Stimulated activated CD4-positive, alpha-beta T cell treated with anti-CD3 and anti-CD28 coated beads, Interleukin-1b, Interleukin-23, amount 100 ng/mL, for 24 hours (primary cell): ENCODE measurements around the gene GDF10.

ENCODE experiments used
- DNase-seq, 4 experiments: peaks; one replicate each; pipeline ENCODE4 v3.0.0-alpha.2; 2020; ENCODE audit warnings: low read depth in 4 of 4, low spot score in 1 of 4

The GDF10 gene

DNA sequence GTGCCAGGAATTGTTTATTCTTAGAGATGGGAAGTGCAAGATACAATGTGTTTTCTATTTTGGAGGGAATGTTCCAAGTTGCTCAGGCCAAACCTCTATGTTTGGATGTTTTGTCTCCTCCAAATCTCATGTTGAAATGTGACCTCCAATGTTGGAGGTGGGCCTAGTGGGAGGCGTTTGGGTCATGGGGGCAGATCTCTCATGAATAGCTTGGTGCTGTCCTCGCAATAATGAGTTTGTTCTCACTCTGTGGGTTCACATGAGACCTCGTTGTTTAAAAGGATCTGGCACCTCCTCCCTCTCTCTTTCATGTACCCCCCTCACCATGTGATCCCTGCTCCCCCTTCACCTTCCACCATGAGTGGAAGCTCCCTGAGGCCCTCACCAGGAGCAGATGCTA, 8.3 kb upstream of the GDF10 start:
- DNase-seq, result no peak

GRCh38 chr10:47294057-47294456, 5.9 kb upstream of the GDF10 start:
- DNase-seq, result no peak

DNA sequence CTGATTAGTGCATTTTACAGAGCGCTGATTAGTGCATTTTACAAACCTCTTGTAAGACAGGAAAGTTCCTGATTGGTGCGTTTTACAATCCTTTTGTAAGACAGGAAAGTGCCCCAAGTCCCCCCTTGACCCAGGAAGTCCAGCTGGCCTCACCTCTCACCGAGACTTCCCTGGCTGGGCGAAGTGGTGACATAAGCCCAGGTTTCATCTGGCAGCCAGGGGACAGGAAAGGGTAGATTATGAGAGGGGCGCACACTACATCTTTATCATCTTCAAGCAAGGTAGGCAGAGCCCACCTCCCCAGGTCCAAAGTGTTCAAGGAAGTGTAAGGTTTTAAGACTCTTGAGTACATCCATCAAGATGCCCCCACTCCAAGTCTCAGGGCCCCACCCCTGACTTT, 5.5 kb upstream of the GDF10 start:
- DNase-seq, result no peak

- DNase-seq, result no peak
Measured at GRCh38 chr10:47295411-47295810, 4.6 kb upstream of the GDF10 start.

DNA sequence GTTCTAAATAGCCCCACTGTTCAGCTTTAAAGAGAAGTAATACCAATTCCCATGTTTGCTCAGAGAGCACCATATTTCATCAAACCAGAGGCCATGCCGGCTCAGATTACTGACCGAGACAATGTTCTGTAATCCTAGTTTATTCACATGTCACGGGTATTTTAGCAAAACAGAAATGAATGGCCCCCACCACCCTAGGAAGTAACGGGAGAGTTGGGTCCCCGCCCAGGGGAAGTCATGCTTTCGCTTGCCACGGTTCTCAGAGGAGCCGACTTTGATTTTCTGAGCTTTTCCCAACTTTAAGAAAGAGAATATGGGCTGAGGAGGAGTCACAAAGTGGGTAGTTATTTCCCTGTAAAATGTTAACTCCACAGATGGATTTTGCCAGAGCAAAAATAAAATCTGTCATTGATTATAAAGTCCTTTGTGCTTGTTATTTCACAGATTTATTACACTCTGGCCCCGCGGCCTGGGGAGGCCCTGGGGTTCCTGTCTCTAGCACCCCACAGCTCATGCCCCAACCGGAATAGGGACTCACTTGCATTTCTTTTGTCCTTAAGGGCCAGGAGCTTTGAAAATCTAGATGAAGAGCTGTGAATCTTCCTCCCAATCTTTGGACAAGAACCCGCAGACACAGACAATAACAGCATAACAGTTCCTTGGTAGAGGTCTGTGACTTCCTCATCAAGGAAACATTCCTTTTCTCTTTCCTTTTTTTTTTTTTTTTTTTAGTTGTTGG, 3.7 kb upstream of the GDF10 start:
- DNase-seq, result no peak

GRCh38 chr10:47296941-47297340, 3.1 kb upstream of the GDF10 start:
- DNase-seq, result no peak

DNA sequence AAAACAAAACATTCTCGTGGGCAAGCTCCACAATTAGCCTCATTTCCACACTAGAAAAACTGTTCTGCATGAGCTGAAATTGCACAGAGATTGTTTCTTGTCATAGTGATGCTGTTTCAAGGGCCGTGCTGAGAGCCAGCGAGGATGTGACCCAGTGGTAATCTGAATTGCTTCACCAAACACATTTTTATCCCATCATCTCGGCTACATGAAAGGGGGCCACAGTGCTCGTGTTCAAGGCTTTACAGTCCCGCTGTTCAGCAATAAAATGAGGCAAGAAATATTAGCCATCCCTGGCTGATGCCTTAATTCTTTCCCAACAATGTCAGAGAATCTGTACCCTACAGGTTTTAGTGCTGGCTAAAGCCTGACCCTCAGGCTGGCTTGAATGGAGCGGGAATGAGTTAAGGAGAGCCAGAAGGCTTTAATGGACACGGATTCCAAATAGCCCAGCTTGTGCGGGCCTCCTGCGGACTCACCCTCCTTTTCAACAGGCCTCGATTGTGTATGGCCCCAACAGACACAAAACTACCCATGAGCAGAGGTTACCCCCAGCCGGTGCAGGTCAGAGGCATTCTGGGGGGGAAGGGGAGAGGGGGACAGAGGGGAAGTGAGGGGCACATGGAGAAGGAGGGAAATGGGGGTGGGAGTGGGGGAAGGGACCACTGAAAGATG, 2.0 kb upstream of the GDF10 start:
- no peak for DNase-seq

GRCh38 chr10:47298715-47299114, 1.3 kb upstream of the GDF10 start:
- no peak for DNase-seq

DNA sequence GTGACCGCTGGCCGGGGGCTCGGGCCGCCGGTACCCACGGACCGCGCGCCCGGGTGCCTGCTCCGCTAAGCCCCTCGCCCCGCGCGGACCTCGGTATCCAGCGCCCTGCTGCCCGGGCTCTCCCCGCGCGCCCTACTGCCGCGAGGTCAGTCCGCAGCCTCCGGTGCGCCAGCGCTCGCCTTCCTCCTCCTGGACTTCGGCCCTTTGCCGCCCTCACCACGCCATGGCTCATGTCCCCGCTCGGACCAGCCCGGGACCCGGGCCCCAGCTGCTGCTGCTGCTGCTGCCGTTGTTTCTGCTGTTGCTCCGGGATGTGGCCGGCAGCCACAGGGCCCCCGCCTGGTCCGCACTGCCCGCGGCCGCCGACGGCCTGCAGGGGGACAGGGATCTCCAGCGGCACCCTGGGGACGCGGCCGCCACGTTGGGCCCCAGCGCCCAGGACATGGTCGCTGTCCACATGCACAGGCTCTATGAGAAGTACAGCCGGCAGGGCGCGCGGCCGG, 483 bp downstream of the GDF10 start:
- DNase-seq, result no peak

- no peak for DNase-seq
Measured at GRCh38 chr10:47301833-47302232, 1.8 kb downstream of the GDF10 start.

GRCh38 chr10:47303105-47303504, 3.1 kb downstream of the GDF10 start:
- no peak for DNase-seq

DNA sequence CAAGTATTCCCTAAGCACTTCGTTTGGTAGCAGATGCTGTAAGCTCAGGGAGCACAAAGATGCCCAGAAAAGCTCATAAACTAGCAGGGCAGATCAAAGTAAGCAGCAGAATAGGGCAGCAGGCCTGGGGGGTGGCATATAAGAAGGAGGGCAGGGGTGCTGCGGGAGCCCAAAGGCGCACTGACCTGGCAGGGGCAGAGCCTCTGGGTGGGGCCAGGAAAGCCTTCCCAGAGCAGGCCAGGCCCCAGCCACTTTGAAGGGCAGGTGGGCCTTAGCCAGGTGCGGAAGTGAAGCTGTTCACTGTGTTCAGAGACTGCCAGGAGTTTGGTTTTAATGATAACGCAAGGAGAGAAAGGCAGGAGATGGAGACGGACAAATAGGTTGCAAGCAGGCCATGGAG, 3.9 kb downstream of the GDF10 start:
- no peak for DNase-seq

GRCh38 chr10:47305566-47305965, 5.6 kb downstream of the GDF10 start:
- DNase-seq, result no peak

GRCh38 chr10:47306387-47307210, 6.6 kb downstream of the GDF10 start:
- DNase-seq, result no peak

DNA sequence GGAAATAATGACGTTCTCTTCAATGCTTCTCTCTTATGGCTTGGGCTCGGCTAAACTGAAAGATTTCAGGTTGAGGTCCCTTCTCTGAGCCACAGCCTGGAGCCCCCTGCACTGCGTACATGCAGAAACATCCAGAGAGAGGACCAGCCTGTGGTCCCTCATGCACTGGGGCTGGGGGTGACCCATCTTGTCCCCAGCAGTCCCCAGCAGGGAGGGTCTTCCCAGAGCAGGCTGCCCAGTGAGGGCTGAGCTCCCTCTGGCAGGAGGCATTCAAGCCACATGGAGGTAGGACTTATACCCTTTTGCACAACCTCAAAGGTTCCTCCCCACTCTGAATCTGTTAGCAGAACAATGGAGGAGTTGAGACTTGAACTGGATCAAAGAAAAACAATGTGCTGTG, 7.4 kb downstream of the GDF10 start:
- no peak for DNase-seq

DNA sequence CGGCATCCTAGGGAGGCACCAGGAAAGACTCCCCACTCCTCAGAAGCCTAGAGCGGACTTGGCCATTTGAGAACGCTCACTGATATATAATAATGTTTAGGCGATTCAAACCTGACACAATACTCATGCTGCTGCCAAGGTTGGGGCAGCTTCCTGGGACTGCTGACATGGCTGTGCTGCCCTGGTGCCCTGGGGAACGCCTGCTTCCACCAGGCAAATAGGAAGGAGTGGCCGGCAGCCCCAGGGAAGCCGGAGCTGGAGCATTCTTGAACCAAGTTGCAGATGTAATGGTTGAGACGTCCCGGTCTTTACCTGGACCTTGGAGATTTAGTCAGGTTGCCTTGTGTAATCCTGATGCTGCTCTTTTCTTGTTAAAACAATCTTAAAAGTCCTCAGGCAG, 8.8 kb downstream of the GDF10 start:
- no peak for DNase-seq

DNA sequence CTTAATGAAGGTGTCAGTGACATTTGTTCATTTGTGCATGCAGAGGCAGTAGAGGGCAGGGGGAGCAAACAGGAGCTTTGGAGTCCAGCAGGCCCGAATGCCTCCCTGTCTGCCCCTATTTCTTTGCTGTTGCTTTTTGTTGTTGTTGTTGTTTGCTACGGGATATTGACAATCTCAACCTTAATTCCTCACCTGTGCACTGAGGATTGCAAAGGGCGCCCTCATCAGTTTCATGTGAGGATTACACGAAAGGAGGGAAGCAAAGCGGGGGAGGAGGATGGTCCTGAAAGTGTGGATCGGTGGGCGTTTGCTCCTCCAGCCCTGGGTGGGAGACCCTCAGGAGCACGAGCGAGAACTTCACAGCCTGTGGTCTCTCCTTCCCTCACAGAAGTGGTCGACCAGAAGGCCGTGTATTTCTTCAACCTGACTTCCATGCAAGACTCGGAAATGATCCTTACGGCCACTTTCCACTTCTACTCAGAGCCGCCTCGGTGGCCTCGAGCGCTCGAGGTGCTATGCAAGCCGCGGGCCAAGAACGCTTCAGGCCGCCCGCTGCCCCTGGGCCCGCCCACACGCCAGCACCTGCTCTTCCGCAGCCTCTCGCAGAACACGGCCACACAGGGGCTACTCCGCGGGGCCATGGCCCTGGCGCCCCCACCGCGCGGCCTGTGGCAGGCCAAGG, 9.6 kb downstream of the GDF10 start:
- DNase-seq, result no peak

- no peak for DNase-seq
Measured at GRCh38 chr10:47310090-47310505, 10.1 kb downstream of the GDF10 start.

DNA sequence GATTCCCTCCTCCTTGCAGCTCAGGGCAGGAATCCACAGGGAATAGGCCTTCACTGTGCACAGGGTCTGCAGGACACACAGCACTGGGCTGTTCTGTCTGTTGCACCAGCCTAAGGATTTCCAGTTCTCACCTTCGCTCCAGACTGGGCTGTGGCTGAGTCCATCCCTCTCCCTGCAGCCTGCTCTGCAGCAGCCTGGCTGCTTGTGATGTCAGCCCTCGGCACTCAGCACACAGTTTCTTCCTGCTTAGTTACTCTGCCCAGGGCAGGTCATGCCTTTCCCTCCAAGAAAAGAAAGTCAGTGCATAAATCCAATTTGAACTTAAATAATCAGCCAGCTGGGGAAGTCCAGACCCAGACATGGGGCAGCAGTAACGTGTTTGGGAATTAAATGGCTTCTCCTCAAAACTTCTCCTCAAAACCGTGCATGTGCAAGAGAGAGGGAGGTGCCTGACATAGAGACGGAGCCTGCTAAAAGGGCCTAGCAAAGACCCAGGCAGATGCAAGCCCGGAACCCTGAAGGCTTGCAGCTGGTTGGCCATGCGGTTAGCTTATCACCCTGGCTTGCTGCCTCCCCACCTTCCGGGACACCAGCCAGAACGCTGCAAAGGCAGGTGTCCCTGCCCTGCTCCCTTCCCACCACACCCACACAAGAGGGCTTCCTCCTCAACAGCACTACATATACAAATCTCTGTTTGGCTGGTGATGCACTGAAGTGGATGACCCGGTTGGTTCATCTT, 11.4 kb downstream of the GDF10 start:
- no peak for DNase-seq

GRCh38 chr10:47311932-47312662, 12.1 kb downstream of the GDF10 start:
- peak; percentile 63 to 79 (median 71) for DNase-seq
